ENCODE data around the gene KMT2C.

- TF ChIP-seq CTCF (IDR thresholded peaks at IDR 0.05) (no peak), ZFX (IDR thresholded peaks at IDR 0.05; ENCODE audit: borderline replicate concordance) (no peak)
Observed at GRCh38 chr7:152476551-152476950, 40.7 kb upstream of the KMT2C start.
